CD4-positive, alpha-beta T cell treated with Interleukin-4 for 1 hour (primary cell): ENCODE results near the gene STK32C.

Source experiments
- DNase-seq, 2 donors: peaks; one replicate each; pipeline ENCODE4 v3.0.0-alpha.2; 2020 to 2022

Gene STK32C

DNA sequence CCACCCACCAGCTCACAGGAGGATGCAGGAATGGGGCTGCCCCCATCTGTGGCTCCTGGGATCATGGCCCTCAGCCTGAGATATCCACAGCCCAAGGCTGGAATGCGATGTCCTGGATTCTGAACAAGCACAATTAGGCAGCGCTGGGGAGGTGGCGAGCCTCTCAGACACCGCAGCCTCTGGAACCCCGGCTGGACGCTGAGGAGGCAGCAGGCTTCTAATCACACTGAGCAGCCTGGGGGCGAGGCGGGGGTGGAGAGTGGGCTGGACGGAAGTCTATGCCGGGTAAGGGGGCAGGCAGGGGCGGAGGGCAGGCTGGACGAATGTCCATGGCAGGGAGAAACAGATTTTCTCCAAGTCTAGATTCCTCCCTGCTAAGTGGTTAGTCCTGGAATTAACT lies 64.6 kb downstream of the STK32C start:
- DNase-seq: no peak

- no peak for DNase-seq
Observed at GRCh38 chr10:132242103-132242840, 65.5 kb downstream of the STK32C start.

- no peak for DNase-seq
Observed at GRCh38 chr10:132241496-132241895, 66.3 kb downstream of the STK32C start.

GRCh38 chr10:132241086-132241485 lies 66.7 kb downstream of the STK32C start:
- DNase-seq: no peak

- DNase-seq: no peak
Observed at GRCh38 chr10:132240581-132240980, 67.2 kb downstream of the STK32C start.

DNA sequence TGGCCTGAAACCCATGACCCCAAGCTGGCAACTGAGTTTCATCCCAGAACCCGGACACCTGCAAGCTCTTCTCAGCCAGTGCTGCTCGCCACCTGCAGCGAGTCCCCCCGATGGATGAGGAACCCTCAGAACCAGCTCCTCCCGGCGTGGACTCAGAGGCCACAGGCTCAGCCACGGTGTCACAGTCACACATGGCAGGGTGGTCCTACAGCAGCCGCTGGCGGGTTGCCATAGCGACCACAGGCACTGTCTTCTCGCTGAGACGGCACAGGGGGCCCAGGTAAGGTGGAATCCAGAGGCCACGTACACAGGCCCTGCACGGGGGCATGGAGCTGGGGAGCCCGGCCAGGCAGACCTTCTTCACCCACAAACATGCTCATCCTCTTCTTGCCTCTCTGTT lies 67.6 kb downstream of the STK32C start:
- DNase-seq: no peak

- no peak for DNase-seq
Observed at GRCh38 chr10:132239126-132240031, 68.4 kb downstream of the STK32C start.

- no peak for DNase-seq
Observed at GRCh38 chr10:132238371-132239125, 69.2 kb downstream of the STK32C start.

DNA sequence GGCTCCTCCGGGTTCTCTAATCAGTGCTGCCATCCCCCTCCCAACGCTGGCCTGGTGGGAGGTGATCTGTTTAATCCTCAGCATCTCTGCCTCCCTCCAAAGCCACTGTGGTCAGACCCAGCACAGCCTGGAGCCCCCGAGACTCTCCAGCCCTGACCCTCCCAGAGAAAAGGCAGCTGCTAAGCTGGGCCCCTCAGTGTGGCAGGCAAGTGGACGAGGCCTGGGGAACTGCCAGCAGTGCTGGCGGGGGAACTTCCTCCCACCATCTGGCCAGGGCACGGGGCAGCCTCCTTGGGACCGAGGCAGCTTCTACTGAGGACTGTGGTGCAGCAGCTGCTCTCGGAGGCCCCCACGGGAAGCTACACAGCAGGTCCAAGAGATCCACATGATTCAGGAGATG lies 69.9 kb downstream of the STK32C start:
- no peak for DNase-seq

DNA sequence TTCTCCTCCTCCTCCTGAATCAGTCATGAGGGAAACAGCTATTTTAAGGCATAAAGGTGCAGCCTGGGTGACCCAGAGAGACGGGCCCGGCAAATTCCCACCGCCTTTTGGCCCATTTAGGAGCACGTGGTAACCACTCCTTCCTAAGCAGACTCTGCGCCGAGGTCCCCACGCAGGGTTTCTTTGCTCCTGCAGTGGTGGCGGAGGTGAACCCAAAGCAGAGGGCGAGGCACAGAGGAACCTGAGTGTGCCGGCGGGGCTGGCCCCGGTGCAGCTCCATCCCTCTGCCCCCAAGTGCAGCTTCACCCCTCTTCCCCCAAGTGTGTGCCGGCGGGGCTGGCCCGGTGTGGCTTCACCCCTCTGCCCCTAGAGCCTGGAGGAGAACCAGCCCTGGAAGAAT lies 70.4 kb downstream of the STK32C start:
- DNase-seq: no peak

GRCh38 chr10:132236881-132237280 lies 70.9 kb downstream of the STK32C start:
- no peak for DNase-seq

DNA sequence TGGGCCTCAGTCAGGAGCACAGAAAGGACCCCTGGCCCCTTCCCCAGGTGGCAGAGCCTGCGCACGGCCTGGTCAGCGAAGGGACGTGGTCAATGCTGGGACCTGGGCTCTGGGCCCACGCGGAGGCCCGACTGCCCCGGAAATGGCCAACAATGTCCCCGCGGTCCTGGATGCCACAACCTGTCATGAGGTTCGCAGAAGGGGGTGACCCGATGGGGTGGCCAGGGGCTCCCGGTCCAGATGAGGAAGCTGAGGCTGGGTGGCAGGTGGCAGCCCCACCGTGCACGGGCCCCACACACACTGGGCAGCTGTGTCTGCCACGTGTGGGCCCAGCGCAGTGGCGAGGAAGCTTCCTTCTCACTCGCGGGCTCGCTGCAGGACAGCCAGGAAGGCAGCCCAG lies 71.6 kb downstream of the STK32C start:
- DNase-seq: no peak

- DNase-seq: no peak
Observed at GRCh38 chr10:132234860-132235259, 72.9 kb downstream of the STK32C start.

GRCh38 chr10:132233501-132234085 lies 74.2 kb downstream of the STK32C start:
- DNase-seq: no peak

DNA sequence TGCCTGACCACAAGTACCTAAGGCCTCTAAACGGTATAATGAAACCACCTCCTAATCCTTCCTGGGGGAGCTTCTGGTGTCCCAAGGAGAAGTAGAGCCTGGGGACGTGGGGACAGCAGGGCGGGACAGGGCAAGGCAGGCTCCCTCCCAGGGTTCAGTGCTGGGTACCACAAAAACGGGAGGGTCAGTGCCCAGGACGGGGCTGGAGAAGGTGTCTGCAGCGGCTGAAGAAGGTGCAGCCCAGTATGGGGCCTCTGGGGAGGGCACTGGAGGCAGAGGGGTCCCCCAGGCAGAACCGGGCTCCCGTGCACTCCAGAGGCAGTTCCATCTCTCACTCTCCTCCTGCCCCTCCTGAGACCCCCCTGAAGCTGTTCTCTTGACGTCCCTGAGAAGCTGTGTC lies 74.8 kb downstream of the STK32C start:
- DNase-seq: no peak

- DNase-seq: peak; percentile 55 to 77
Observed at GRCh38 chr10:132232023-132232951, 75.5 kb downstream of the STK32C start.

GRCh38 chr10:132231656-132232022 lies 76.1 kb downstream of the STK32C start:
- no peak for DNase-seq

- no peak for DNase-seq
Observed at GRCh38 chr10:132230557-132231210, 77.1 kb downstream of the STK32C start.

GRCh38 chr10:132229834-132230556 lies 77.8 kb downstream of the STK32C start:
- peak; percentile 28 to 43 for DNase-seq

DNA sequence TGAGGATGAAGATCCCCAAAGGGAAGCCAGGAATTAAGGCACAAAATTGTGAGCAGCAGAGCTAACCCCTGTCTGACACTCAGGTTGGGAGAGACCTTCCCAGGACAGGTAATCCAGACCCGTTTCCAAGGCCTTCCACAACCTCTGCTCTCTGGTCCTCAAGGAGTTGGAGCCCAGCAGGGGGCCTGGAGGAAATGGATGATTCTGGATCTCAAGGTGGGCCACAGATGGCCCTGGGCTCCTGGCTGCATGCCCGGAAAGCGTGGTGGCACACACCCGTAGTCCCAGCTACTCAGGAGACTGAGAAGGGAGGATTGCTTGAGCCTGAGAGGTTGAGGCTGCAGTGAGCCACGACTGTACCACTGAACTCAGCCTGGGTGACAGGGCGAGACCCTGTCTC lies 78.7 kb downstream of the STK32C start:
- no peak for DNase-seq

- no peak for DNase-seq
Observed at GRCh38 chr10:132228616-132229015, 79.1 kb downstream of the STK32C start.
